Pancreas (tissue), 10 donors: Measurements from ENCODE around the gene GAP43. TPM values are rescaled to one million over a fixed set of nuclear protein-coding genes. Genes with fewer than 3 reads are reported as not detected.

ENCODE experiments used
- ATAC-seq, 4 donors: fragments of 200-7000 bp; cut with Tn5 transposase; one replicate each; pipeline versions ENCODE4 v1.8.0 to v1.9.1; 2020; ENCODE audit warnings: mild to moderate bottlenecking in 4 of 4, moderate library complexity in 4 of 4
- DNase-seq, 6 donors: peaks; one replicate each; pipeline ENCODE4 v3.0.0-alpha.2; 2020
- FAIRE-seq: peaks from 2 replicates; lab custom pipeline; 2012; peaks lifted over from hg19 to GRCh38; lab: Jason Lieb, UNC
- H3K27ac ChIP-seq, 4 donors: fragments of 200-600 bp; sonication (generic); 1 replicate in 3 of 4; 2 replicates in 1 of 4; pipeline versions ENCODE4 v1.5.0 to v1.8.0; 2020
- H3K27me3 ChIP-seq, 4 donors: fragments of 200-600 bp; one replicate each; pipeline ENCODE4 v1.8.0; 2021
- H3K36me3 ChIP-seq, 3 donors: fragments of 200-600 bp; sonication (generic) in 1 of 3; one replicate each; pipeline versions ENCODE4 v1.5.0 to v1.8.0; 2020 to 2021
- H3K4me1 ChIP-seq, 3 donors: fragments of 200-600 bp; one replicate each; pipeline ENCODE4 v1.8.0; 2021
- H3K4me3 ChIP-seq, 4 donors: fragments of 200-600 bp; sonication (generic) in 2 of 4; one replicate each; pipeline versions ENCODE4 v1.5.0 to v1.8.0; 2020 to 2021
- H3K9me3 ChIP-seq, 4 donors: fragments of 200-600 bp; one replicate each; pipeline ENCODE4 v1.8.0; 2021
- CTCF ChIP-seq, 4 donors: fragments of 200-600 bp; sonication (generic) in 3 of 4; IDR thresholded peaks; one replicate each; pipeline versions ENCODE4 v1.5.0 to v1.8.0; 2021; ENCODE audit warnings: antibody characterized with exemption in 4 of 4
- whole genome bisulfite sequencing, 2 donors: extraction: QIAGEN DNeasy Blood & Tissue Kit; methylation state at CpG; one replicate each; pipeline ENCODE4 v1.1.7; 2013; 5-methylcytosine and 5-hydroxymethylcytosine counted together
- intact Hi-C, 3 donors: fragments of 100-400 bp; cut with DNase I; formaldehyde crosslinking; loops; one replicate each; pipeline versions ENCODE4 v1.11.1 to v1.14.2; 2022
- polyA plus RNA-seq, 2 donors: library from polyadenylated mRNA; stranded (reverse); fragments of 200-250 nt; gene quantifications; one replicate each; pipeline ENCODE4 v1.2.3, GENCODE V29; 2013
- total RNA-seq, 6 donors: library from RNA; stranded (reverse); fragmentation: NEBNext Ultra II Directional in 4 of 6; extraction: Animal tissue kit (Norgen Biotek cat#: 25700) in 4 of 6; gene quantifications; one replicate each; pipeline versions ENCODE4 v1.2.1 to v1.2.4, GENCODE V29; 2021 to 2023
- donor health status: healthy with polysubstance abuse.
- donor health status: DM: no; HTN: no; CAD: no; lungs with moderate emphysema.
- donor health status: DM: no; HTN: no; CAD: no.
- donor health status: control.
- donor health status: control.
- donor health status: Bipolar disorder and iron deficiency.
- donor health status: DM: yes; HTN: yes; CAD: no.
- donor health status: DM: no; HTN: no; CAD: no.
- donor health status: DM: no; HTN: no; CAD: no.
- donor health status: DM: yes; HTN: yes; CAD: no.

GAP43 gene
- total and polyA plus RNA-seq, 8 donors: 0.09 to 2.2 (median 0.21) TPM

GRCh38 chr3:115704661-115705338 is 81.5 kb downstream of the GAP43 start:
- Histone ChIP-seq H3K4me3 (no peak overlapping the region), H3K27me3 (no peaks in the 10 kb centered on the region), H3K27ac (no peak overlapping the region), H3K9me3 (no peaks in the 10 kb centered on the region), H3K4me1 (peaks cover 5 to 19% (median 19%) of the 10 kb centered on the region in 3 donors), H3K36me3 (no peaks in the 10 kb centered on the region)
- intact Hi-C loops: no loop called here
- 37 to 42% methylated on average over 4 of the region's 4 CpGs for WGBS, 2 donors
- ATAC-seq: peak; percentile 71 to 82 (median 76)
- FAIRE-seq: no peak
- DNase-seq: no peak
- no peak for TF ChIP-seq CTCF (IDR thresholded peaks at IDR 0.05)

- Histone ChIP-seq H3K4me1 (peaks cover 5 to 19% (median 19%) of the 10 kb centered on the region in 3 donors), H3K27ac (no peak overlapping the region), H3K4me3 (no peak overlapping the region), H3K9me3 (no peaks in the 10 kb centered on the region), H3K27me3 (no peaks in the 10 kb centered on the region), H3K36me3 (no peaks in the 10 kb centered on the region)
- WGBS, 2 donors: 19 to 22% methylated on average over 3 of the region's 3 CpGs
- peak in 3 of 4 donors; percentile 61 to 81 (median 65) for ATAC-seq
- no peak for FAIRE-seq
- intact Hi-C loops: no loop called here
- DNase-seq: no peak
- TF ChIP-seq CTCF (IDR thresholded peaks at IDR 0.05): no peak
Observed at GRCh38 chr3:115706311-115706829, 83.1 kb downstream of the GAP43 start.

GRCh38 chr3:115708540-115708939 is 85.2 kb downstream of the GAP43 start:
- Histone ChIP-seq H3K27me3 (no peaks in the 10 kb centered on the region), H3K4me3 (no peak overlapping the region), H3K9me3 (no peaks in the 10 kb centered on the region), H3K4me1 (peaks cover 5 to 19% (median 19%) of the 10 kb centered on the region in 3 donors), H3K36me3 (no peaks in the 10 kb centered on the region), H3K27ac (no peak overlapping the region)
- WGBS, 2 donors: 76 to 81% methylated on average over 2 of the region's 2 CpGs
- FAIRE-seq (no peak), DNase-seq (no peak), ATAC-seq (no peak)
- TF ChIP-seq CTCF (IDR thresholded peaks at IDR 0.05): no peak
- intact Hi-C loops: no loop called here

- no peak overlapping the region for H3K27ac ChIP-seq
Observed at GRCh38 chr3:115709093-115709492, 85.8 kb downstream of the GAP43 start.

More at GRCh38 chr3:115709093-115709492, 85.8 kb downstream of the GAP43 start:
- no peak for ATAC-seq
- no peak overlapping the region for H3K4me3 ChIP-seq
- intact Hi-C loops: no loop called here
- TF ChIP-seq CTCF (IDR thresholded peaks at IDR 0.05): no peak
- WGBS, 2 donors: 82 to 91% methylated on average over 3 of the region's 3 CpGs
- DNase-seq: no peak
- H3K9me3 ChIP-seq: no peaks in the 10 kb centered on the region
- no peaks in the 10 kb centered on the region for H3K27me3 ChIP-seq
- H3K36me3 ChIP-seq: no peaks in the 10 kb centered on the region
- peaks cover 5 to 19% (median 19%) of the 10 kb centered on the region in 3 donors for H3K4me1 ChIP-seq
- no peak for FAIRE-seq
